ENCODE data around the gene SOCS3.

The SOCS3 gene

DNA sequence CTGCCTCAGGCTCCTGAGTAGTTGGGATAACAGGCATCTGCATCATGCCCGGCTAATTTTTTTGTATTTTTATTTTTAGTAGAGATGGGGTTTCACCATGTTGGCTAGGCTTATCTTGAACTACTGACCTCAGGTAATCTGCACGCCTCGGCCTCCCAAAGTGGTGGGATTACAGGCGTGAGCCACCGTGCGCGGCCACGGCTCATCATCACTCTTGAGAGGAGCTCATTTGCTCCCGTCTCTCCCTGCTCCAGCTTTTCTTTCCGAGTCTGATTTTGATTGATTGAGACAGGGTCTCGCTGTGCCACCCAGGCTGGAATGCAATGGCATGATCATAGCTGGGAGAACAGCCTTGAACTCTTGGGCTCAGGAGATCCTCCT lies 31.2 kb upstream of the SOCS3 start:
- in situ Hi-C loops (cut with MboI; ENCODE audit: low sequenced_read_pairs): no loop called here

DNA sequence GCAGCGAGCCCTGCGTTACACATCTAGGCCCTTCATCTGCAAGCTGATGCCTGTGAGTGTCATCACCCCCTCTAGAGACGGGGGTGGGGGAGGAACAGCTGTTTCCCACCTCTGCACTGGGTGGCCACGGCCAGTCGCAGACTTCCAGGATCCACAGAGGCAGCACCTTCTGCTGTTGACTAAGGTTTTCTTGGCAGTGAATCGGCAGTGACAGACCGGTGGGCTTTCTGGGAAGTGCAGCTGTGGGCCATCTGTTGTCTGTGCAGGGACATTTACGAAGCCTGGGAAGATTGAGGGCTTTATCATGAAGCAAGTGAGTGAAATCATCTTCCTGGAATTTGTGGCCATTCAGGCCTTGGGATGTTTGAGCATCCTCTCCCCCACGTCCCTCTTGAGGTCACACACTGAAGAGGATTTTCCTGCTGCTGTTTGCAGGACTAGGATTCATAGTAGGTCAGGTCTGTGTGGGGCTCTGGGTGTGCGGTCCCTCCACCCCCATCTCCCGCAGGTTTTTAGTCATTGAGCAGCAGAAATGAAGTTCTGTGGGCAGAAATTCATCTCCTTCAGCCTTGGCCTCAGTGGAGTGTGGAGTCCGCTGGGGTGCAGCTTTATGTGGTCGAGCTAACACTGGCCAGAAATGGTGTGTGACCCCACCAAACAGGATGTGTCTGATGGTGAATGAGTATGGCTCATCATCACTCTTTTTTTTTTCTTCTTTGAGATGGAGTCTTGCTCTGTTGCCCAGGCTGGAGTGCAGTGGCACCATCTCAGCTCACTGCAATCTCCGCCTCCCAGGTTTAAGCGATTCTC lies 30.6 kb upstream of the SOCS3 start:
- in situ Hi-C loops (cut with MboI; ENCODE audit: low sequenced_read_pairs): no loop called here

DNA sequence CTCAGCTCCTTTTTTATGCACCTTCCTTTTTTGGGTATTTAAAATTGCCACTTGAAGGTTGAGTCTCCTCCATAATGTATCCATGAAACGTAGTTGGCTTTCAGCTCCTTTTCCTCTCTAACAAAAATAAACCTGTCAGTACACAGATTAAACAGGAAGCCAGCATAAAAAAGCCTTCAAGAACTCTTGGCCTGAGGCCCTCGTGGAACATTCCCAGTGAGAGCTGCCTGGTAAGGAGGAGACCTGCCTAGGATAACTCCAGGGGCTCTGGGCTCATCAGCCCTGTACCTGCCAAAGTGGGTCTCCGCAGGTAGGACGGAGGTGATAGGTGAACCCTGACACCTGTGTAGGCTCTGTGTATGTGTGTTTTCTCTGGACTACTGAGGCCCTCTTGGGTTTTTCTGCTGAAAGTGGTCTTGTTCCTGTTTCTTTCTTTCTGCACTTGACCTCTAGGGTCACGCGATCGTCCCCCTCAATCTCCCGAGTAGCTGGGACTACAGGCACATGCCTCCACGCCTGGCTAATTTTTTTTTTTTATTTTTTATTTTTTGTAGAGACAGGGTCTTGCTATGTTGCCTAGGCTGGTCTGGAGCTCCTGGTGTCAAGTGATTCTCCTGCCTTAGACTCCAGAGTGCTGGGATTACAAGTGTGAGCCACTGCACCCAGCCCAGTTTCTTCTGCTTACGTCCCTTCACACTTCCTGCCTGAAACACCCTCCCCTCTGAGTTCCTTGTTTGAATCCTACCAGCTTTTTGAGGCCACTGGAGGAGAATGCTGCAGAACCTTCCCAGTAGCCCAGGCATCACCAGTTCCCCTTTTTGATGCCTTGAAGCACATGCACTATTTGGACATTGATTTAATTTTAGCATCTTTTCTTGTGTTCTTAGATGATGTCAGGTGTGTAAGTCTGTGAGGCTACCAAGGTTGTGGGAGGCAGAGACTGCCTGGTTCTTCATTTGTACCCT lies 28.4 kb upstream of the SOCS3 start:
- in situ Hi-C loops (cut with MboI; ENCODE audit: low sequenced_read_pairs): no loop called here

DNA sequence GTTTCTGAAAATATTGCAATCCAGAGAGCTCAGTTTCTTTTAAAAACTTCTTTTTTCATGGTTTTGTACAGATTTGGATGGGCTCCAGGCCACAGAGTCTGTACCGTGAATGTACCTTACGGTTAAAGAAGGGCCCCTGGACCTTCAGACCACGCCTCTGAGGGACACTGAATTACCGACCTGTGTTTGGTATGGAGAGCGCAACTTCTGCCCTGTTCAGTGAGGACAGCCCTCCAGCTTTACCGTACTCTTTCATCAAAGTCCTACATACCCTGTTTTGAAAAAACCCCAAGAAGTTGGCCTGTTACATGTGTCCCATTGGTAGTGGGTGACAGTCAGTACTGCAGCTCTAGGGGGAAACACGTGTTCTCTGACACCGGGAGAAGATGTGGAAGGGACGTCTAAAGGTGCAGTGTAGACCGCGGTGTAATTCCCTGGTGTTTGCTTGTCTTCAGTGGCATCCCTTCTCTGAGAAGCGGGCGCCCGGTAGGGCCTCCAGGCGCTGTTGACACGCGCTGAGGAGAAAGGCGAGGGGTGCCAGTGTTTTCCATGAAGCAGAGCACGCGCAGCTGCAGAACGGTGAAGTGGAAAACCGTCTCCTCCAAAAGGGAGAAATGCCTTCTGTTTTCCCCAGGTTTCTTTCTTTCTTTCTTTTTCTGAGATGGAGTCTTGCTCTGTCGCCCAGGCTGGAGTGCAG lies 24.8 kb upstream of the SOCS3 start:
- in situ Hi-C loops (cut with MboI; ENCODE audit: low sequenced_read_pairs): no loop called here

DNA sequence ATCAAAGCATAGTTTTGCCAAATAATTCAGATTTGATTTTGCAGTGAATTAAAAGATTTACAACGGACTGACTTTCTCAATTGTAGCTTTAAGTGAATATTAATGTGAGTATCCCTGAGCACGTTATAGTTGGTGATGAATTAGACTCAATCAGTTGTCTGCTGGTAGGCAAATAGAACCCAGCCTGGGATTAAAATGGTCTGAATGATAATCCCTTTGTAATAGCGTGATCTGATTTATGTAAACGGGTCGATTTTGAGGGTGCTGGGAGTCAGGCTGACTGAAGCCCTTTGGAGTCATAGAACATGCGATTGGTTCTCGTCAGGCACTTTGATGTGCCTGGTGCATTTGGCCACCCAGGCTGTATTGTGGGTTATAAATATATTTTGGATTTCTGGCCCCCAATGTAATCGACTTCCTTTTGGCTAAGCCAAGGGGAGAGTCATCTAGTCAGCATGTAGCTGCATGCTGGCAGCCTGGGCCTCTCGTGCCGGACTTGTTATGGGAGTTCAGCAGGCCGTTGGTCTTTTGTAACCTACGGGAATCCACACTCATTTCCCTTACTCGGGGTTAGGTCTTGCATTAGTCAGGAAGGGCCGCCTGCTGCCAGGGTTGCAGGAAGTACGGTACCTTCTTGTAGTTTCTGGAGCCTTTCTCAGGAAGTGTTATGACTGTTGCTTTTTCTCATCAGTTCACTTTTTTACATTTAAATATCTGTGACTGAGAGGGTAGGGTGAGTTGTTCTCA lies 24.0 kb upstream of the SOCS3 start:
- in situ Hi-C loops (cut with MboI; ENCODE audit: low sequenced_read_pairs): no loop called here

DNA sequence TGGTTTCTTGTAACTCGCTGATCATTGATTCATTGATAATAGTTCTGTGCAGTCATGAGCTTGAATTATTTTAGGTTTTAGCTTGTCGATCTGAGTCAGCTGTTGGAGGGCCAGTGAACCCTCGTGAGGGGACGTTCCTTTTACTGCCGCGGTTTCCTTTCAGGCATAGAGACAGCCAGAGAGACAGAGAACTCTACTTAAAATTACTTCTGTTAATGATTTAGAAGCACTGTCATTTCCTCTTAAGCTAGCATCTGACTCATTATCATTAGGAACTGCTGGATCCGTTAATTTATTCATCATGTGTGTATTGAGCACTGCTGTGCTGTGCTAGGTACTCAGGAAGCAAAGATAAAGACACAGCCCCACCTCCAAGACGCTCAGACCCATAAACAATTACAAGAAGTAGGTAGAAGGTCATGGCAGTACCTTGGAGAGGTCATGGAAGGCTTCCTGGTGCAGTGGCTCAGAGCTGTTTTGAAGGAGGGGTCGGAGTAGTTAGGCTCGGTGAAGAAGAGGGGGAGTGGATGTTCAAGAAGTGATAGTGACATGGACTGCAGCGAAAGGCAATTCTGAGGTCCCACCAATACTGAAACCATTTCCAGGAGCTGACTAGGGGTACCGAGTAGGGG lies 21.8 kb upstream of the SOCS3 start:
- in situ Hi-C loops (cut with MboI; ENCODE audit: low sequenced_read_pairs): no loop called here

DNA sequence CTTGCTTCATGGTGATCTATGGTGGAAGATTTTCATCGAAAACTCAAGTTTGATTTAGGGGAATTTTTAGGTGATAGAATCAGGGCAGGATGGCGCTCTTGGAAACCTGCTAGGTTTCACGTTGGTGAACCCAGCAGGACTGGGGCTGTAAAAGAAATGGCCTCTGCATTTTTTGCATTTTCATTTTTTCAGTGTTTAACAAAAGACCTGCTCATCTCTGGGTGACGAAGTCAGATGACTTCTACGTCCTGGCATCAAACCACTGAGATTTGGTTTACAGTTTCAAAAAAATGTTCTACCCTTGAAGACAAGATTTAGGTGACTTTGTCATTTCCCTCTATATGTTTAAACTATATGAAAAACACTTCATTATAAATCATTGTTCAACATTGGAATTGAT lies 20.5 kb upstream of the SOCS3 start:
- in situ Hi-C loops (cut with MboI; ENCODE audit: low sequenced_read_pairs): no loop called here

DNA sequence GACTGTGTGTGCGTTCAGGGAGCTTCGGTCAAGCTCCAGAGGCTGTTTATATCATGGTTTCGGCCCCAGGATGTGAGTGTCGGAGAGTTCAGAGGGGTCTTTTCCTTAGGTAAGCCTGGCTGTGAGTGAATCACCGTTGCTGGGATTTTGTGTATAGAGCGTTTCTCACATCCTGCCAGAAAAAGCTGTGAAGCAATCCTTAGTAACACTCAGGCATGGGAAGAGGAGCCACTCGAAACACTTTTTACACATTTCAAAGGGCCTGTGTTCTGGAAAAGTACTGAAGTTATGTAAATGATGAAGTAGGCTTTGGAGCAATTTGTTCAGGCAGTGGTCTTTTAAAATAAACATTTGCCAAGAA lies 19.2 kb upstream of the SOCS3 start:
- in situ Hi-C loops (cut with MboI; ENCODE audit: low sequenced_read_pairs): no loop called here

DNA sequence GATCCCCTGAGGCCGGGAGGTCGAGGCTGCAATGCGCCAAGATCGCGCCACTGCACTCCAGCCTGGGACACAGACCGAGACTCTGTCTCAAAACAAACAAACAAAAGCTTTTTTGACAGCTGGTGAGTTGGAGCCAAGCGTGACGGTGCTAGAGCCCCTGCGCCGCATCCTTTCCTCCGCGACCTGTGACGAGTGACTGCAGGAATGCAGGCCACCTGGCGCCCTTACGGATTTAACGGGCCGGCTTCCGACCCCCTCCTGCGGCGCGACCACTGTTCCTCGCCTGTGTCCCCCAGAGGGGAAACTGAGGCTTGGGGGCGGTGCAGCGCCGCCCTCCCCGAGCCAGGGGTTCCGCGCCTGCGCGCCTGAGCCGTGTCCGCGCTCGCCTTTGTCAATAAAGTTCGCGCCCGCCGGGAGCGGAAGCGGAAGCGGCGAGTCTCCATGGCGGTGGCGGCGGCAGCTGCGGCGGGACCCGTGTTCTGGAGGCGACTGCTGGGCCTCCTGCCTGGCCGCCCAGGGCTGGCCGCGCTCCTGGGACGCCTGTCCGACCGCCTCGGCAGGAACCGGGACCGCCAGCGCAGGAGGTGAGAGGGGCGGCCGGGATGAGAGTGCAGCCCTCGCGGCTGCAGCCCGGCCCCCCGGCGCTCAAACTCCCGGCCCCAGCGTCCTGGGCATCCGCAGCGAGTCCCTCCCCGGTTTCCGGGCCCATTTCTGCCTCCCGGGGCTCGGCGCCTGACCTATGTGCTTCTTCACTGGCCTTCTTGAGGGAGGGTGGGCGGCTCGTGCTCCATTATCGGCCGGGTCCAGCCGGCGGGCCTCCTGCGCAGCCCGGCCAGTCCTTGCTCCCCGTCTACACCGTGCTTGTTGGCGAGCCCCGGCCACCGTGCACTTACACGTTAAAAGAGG lies 18.6 kb upstream of the SOCS3 start, which contains the start of gene PGS1:
TSS of gene PGS1 (plus strand) at position 425 of the 906 bp plus-strand sequence. CDS start at position 442, 17 bp downstream.
- in situ Hi-C loops (cut with MboI; ENCODE audit: low sequenced_read_pairs): no loop called here

DNA sequence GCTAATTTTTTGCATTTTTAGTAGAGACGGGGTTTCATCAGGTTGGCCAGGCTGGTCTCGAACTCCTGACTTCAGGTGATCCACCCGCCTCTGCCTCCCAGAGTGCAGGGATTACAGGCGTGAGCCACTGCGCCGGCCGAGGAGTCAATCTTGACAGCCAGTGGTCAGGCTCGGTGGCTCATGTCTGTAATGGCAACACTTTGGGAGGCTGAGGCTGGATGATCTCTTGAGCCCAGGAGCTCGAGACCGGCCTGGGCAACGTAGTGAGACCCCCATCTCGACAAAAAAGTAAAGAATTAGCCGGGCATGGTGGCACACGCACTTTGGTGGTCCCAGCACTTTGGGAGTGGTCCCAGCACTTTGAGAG lies 18.0 kb upstream of the SOCS3 start:
- in situ Hi-C loops (cut with MboI; ENCODE audit: low sequenced_read_pairs): no loop called here

DNA sequence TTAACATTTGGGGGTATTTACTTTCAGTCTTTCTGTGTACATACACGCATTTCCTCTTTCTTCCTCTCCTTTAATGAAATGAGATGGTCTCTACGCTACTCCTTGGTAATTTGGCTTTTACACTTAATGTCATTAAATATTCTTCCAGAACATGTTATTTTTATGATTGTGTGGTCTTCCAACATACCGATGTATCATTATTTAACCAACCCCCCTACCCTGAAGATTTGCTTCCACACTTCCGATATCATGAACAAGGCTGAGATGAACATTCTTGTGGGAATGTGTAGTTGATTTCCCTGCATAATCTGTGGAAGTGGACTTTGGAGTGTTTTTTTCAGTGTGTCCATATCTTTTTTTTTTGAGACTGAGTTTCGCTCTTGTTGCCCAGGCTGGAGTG lies 16.3 kb upstream of the SOCS3 start:
- in situ Hi-C loops (cut with MboI; ENCODE audit: low sequenced_read_pairs): no loop called here

DNA sequence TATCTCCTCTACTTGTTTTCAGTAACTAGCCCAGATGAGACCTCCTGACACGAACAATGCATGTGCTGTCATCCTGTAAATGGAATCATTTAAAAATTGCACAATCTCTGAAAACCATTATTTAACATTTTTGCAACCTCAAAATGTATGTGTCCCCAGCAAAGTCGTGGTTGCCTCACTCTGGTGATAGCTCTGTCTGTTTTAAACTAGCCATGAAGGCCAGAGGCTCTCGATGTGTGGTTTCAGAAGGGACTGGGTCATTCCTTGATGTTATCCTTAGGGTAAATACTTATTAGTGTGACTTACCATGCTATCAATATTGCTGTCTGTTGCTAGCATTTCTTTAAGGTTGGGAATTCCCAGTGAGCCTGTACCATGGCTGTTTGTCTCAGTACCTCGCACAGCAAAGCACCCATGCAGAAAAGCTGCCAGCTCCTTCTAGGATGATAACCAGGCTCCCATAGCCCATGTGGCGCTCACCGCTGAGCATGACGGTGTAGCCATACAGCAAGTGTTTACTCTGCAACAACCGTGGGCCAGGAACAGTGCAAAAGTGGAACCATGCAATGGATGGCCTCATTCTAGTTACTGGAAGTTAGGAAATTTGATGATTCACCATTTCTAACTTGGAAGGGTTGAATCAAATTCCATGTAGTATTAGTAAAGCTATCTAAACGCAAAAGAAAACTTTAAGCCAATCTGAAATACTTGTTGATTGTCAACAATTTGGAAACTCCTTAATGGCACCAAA lies 15.7 kb upstream of the SOCS3 start:
- in situ Hi-C loops (cut with MboI; ENCODE audit: low sequenced_read_pairs): no loop called here

DNA sequence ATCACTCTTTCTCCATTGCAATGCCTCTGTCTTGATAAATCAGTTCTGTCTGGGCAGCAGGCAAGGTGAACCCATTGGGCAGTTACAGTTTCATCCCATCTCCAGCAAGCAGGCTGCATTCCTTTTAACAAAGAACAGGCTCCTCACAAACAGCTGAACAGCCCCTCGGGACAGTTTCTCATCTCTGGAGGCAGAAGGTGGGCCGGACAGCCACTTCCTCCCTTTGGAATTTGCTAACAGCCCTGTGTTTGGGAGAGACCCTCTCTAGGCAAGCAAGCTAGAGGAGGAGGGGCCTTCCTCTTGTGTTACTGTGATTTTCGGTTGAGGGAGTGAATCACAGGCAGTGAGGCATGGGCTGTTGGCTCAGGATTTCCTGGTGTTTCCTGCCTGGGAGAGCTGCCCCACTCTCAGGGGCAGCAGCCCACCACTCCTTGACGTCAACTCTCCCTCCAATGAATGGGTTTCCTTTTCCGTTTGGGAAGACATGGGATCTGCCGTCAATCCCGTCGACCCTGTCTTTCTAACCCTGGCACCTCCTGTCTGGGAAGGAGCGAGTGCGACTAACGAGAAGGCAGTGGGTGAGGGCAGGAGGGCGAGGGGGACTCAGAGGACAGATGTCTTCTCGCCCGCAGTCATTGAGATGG lies 14.9 kb upstream of the SOCS3 start:
- in situ Hi-C loops (cut with MboI; ENCODE audit: low sequenced_read_pairs): no loop called here

DNA sequence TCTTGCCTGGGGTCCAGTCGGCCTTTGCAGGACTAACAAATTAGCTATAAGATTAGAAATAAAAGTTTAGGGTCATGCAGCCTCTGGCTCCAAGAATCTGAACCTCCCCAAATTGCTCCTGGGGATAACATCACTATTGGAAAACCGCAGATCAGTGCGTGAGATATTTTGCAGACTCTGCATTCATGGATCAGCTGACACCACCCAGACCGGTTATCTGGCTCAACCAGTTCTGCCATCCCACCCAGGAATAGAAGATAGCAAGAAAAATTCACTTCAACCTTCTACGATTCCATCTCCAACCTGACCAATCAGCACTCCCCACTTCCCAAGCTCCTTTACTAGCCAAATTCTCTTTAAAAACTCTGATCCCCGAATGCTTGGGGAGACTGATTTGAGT lies 14.3 kb upstream of the SOCS3 start:
- in situ Hi-C loops (cut with MboI; ENCODE audit: low sequenced_read_pairs): no loop called here

DNA sequence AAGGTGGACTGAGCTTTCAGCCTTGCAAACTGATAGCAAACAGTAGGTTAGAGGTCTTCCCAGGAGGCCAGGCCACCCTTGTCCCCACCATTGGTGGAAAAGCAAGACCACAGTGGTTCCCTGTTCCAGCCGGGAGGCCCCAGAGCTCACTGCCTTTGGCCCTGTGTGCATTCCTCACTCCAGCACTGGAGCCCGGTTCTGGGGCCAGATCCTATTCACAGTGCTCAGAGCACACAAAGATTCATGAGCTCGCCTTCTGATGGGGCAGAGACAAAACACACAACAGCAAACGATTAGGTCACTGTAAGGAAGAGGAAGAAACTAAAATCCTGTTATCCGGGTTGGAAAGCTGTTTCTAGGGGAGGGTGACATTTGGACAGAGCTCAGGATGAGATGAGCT lies 13.0 kb upstream of the SOCS3 start:
- in situ Hi-C loops (cut with MboI; ENCODE audit: low sequenced_read_pairs): no loop called here

DNA sequence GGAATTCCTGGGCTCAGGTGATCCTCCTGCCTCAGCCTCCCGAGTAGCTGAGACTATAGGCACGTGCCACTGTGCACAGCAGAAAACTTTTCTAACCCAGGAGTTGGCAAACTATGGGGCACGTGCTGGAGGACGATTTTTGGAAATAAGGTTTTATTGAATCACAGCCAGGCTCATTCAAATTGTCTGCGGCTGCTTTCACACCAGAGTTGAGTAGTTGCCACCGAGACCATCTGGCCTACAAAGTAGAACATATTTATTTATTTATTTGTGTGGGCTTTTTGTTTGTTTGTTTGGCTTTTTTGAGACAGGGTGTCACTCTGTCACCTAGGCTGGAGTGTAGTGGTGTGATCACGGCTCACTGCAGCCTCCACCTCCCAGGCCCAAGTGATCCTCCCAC lies 11.2 kb upstream of the SOCS3 start:
- in situ Hi-C loops (cut with MboI; ENCODE audit: low sequenced_read_pairs): no loop called here

DNA sequence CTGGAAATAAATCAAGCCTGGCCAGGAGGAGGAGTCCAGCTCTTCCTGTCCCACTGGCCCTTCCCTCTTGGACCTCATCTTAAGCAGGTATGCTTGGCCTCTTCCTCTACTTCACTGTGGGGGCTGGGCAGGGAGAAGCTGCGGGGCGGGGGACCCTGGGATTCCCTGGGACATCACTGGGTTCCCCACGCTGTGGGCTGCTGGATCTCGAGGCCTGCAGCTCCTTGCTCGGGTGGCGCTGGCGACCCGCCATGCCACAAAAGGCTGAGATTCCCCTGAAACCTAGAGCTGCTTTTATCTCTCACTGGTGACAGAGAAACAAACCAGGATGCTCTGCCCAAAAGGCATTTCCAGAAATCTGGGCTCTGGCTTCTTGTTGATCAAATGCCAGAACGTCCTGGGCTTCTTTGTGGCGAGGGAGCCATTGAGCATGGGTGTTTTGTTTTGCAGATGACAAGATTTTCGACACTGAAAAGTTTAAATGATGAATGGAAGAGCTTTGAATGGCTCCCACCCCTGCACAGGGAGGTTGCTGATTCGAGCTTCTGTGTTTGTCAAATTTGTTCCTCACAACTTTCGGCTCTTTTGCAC lies 10.0 kb upstream of the SOCS3 start:
- in situ Hi-C loops (cut with MboI; ENCODE audit: low sequenced_read_pairs): no loop called here
